Parathyroid adenoma (tissue), 2 donors: Measurements from ENCODE around the gene ITIH3.

ENCODE experiments used
- H2AFZ ChIP-seq: fragments of 300-600 bp; sonication (generic); one replicate; pipeline ENCODE4 v1.7.0; 2017; ENCODE audit warnings: antibody characterized with exemption, mild to moderate bottlenecking
- H3K27ac ChIP-seq: fragments of 300-600 bp; sonication (generic); one replicate; pipeline ENCODE4 v1.7.0; 2017
- H3K27me3 ChIP-seq: fragments of 300-600 bp; sonication (generic); one replicate; pipeline ENCODE4 v1.7.0; 2017; ENCODE audit warnings: low read length; ENCODE audit not compliant: control insufficient read depth, insufficient read depth
- H3K36me3 ChIP-seq: fragments of 300-600 bp; sonication (generic); one replicate; pipeline ENCODE4 v1.7.0; 2017; ENCODE audit warnings: low read length; ENCODE audit not compliant: control insufficient read depth, insufficient read depth
- H3K4me1 ChIP-seq: fragments of 300-600 bp; sonication (generic); one replicate; pipeline ENCODE4 v1.7.0; 2017; ENCODE audit warnings: control low read depth
- H3K4me2 ChIP-seq: fragments of 300-600 bp; sonication (generic); one replicate; pipeline ENCODE4 v1.7.0; 2017; ENCODE audit warnings: low read length
- H3K4me3 ChIP-seq: fragments of 300-600 bp; sonication (generic); one replicate; pipeline ENCODE4 v1.7.0; 2017; ENCODE audit warnings: low read depth, low read length
- H3K79me2 ChIP-seq: fragments of 300-600 bp; sonication (generic); one replicate; pipeline ENCODE4 v1.7.0; 2017; ENCODE audit warnings: control low read depth
- H3K9ac ChIP-seq: fragments of 300-600 bp; sonication (generic); one replicate; pipeline ENCODE4 v1.7.0; 2017; ENCODE audit warnings: mild to moderate bottlenecking
- H3K9me3 ChIP-seq: fragments of 300-600 bp; sonication (generic); one replicate; pipeline ENCODE4 v1.7.0; 2017; ENCODE audit warnings: low read length; ENCODE audit not compliant: control insufficient read depth
- TF ChIP-seq, protein P1 (sequence below): fragments of 300-600 bp; sonication (generic); IDR thresholded peaks from one replicate; pipeline ENCODE4 v1.7.0; 2017; ENCODE audit warnings: antibody characterized with exemption, mild to moderate bottlenecking
- donor health status: primary hyperparathyroidism.

The ITIH3 gene

DNA sequence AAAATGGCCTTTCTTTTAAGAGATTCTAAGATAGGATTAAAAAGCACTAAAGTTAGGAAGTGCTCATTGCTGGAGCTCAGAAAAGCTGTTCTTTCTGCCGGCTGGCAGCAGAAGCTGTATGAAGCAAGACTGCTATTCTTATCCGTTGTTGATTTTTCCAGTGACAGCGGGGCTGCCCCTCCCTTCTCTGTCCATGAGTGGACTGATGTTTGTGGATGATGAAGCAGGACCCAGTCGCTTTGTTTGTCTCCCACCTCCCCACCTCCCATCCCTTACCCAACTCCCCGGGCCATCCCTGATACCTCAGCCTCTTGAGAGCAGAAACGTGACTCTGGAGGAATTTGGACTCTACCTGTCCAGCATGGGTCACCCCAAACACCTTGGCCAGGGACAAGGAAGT lies 50.6 kb downstream of the ITIH3 start:
- H3K4me3 ChIP-seq: no peak overlapping the region
- no peaks in the 10 kb centered on the region for H3K4me1 ChIP-seq
- no peaks in the 10 kb centered on the region for H3K27me3 ChIP-seq
- no peak overlapping the region for H2AFZ ChIP-seq
- no peaks in the 10 kb centered on the region for H3K36me3 ChIP-seq
- no peak overlapping the region for H3K27ac ChIP-seq
- H3K9ac ChIP-seq: no peak overlapping the region
- no peaks in the 10 kb centered on the region for H3K79me2 ChIP-seq
- H3K9me3 ChIP-seq: no peaks in the 10 kb centered on the region
- H3K4me2 ChIP-seq: no peak overlapping the region
- TF ChIP-seq, protein P1, sequence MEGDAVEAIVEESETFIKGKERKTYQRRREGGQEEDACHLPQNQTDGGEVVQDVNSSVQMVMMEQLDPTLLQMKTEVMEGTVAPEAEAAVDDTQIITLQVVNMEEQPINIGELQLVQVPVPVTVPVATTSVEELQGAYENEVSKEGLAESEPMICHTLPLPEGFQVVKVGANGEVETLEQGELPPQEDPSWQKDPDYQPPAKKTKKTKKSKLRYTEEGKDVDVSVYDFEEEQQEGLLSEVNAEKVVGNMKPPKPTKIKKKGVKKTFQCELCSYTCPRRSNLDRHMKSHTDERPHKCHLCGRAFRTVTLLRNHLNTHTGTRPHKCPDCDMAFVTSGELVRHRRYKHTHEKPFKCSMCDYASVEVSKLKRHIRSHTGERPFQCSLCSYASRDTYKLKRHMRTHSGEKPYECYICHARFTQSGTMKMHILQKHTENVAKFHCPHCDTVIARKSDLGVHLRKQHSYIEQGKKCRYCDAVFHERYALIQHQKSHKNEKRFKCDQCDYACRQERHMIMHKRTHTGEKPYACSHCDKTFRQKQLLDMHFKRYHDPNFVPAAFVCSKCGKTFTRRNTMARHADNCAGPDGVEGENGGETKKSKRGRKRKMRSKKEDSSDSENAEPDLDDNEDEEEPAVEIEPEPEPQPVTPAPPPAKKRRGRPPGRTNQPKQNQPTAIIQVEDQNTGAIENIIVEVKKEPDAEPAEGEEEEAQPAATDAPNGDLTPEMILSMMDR: no peak

DNA sequence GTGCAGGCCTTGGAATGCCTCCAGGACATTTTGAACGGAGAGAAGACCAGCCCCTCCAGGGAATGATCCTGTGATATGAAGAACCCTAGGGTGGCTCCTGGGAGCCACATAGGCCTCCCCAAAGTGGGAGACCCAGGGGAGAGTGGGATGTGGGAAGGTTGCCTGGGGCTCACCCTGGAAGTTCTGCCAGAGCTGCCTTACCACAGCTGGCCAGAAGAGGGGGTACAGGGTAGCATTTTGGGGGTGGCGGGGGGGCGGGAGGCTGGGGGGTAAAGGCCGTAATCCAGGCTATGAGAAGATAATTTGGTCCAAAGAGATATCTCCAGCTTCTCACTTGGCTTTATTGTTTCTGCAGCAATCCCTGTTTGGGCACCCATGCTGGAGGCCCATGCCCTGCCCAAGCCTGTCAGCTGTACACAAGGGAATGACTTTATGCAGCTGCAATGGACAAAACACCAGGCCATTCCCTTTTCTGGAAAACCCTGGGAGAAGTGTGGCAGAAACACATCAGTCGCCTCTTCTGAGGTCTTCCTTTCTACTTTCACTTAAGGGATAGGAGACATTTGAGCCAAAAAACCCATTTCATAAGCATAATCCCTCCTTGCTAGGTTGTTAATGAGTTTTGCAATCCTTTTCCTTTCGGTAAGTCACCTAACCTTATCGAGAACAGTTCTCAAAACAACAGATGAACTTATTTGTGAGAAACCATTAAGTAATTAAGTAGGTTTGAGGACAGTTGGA lies 51.3 kb downstream of the ITIH3 start:
- TF ChIP-seq, protein P1: peak; percentile 23
- Histone ChIP-seq H3K4me3 (no peak overlapping the region), H3K27ac (no peak overlapping the region), H3K36me3 (no peaks in the 10 kb centered on the region), H3K4me2 (no peak overlapping the region), H3K9me3 (no peaks in the 10 kb centered on the region), H3K4me1 (no peaks in the 10 kb centered on the region), H3K27me3 (no peaks in the 10 kb centered on the region), H3K9ac (no peak overlapping the region), H2AFZ (no peak overlapping the region), H3K79me2 (no peaks in the 10 kb centered on the region)

DNA sequence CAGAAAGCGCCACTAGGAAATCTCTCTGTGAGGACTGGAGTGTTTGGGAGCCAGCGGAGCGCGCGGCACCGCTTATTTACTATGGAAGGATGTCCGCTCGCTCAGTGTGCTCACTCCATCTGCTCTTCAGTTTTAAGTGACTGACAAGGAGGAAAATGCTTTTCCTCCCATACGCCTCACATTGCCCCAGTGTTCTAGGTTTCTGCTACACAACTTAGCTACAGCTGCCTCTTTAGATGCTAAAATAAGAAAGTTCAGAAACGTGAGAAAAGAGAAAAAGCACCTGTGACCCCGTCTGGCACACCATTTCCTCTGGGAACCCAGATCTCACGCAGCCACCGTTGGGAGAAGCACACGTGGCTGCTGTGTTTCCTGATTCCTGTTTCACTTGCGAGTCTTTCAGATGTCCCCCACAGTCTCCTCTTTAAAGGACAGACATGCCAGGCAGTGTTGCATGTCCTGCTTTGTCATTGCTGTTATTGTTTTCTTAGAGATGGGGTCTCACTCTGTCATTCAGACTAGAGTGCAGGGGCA lies 51.9 kb downstream of the ITIH3 start:
- no peak overlapping the region for H3K27ac ChIP-seq
- H3K9ac ChIP-seq: no peak overlapping the region
- no peak overlapping the region for H3K4me2 ChIP-seq
- H3K4me1 ChIP-seq: no peaks in the 10 kb centered on the region
- no peaks in the 10 kb centered on the region for H3K36me3 ChIP-seq
- H3K4me3 ChIP-seq: no peak overlapping the region
- H2AFZ ChIP-seq: no peak overlapping the region
- no peaks in the 10 kb centered on the region for H3K9me3 ChIP-seq
- H3K79me2 ChIP-seq: no peaks in the 10 kb centered on the region
- no peaks in the 10 kb centered on the region for H3K27me3 ChIP-seq
- TF ChIP-seq, protein P1: no peak

DNA sequence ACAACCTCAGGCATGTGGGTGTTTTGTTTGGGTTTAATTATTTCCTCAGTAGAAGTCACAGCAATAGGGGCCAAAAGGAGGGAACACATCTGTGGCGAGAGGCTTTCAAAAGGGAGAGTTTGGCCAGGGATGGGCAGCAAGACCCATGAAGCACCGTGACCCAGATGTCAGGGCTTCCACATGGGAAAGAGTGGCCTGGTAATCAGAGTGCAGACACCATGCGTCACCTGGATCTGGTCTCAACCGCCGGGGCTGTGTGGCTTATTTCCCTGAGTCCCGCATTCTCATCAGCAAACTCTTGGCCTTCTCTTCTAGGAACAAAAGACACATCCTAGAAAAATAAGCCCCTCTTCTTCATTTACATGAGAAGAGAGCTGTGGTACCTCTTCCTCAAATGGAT lies 52.6 kb downstream of the ITIH3 start:
- Histone ChIP-seq H3K4me2 (no peak overlapping the region), H3K36me3 (no peaks in the 10 kb centered on the region), H3K79me2 (no peaks in the 10 kb centered on the region), H2AFZ (no peak overlapping the region), H3K27me3 (no peaks in the 10 kb centered on the region), H3K4me3 (no peak overlapping the region), H3K9me3 (no peaks in the 10 kb centered on the region), H3K4me1 (no peaks in the 10 kb centered on the region), H3K9ac (no peak overlapping the region), H3K27ac (no peak overlapping the region)
- TF ChIP-seq, protein P1: no peak

DNA sequence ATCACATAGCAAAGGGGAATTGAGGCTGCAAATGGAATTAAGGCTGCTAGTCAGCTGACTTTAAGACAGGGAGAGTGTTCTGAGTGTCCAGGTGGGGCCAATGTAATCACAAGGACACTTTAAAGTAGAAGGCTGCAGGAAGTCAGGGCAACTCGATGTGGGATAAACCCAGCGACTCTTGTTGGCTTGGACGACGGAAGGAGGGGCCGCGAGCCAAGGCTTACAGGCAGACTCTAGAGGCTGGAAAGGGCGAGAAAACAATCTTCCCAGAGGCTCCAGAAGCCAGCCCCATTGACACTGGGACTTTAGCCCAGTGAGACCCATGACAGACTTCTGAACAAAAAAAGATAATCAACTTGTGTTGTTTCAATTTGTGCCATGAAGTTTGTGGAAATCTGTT lies 53.1 kb downstream of the ITIH3 start:
- no peaks in the 10 kb centered on the region for H3K36me3 ChIP-seq
- H3K79me2 ChIP-seq: no peaks in the 10 kb centered on the region

More for the DNA sequence above, 53.1 kb downstream of the ITIH3 start:
- Histone ChIP-seq H3K4me3 (no peak overlapping the region), H3K4me2 (no peak overlapping the region), H3K9me3 (no peaks in the 10 kb centered on the region), H3K27me3 (no peaks in the 10 kb centered on the region), H3K9ac (no peak overlapping the region), H3K27ac (no peak overlapping the region), H2AFZ (no peak overlapping the region), H3K4me1 (no peaks in the 10 kb centered on the region)
- TF ChIP-seq, protein P1: no peak
